Omental fat pad (tissue), 4 donors: ENCODE measurements around the gene CYP51A1. TPM values are rescaled to one million over a fixed set of nuclear protein-coding genes. Genes with fewer than 3 reads are reported as not detected.
"Not testable (repeated sequence)": the region's sequence is repeated elsewhere in the genome, so short reads cannot be mapped to it uniquely, and the experiment has no call there.

Experiments used
- ATAC-seq: fragments of 150-250 bp; one replicate; pipeline ENCODE4 v1.9.1; 2016; ENCODE audit warnings: mild to moderate bottlenecking, moderate library complexity; ENCODE audit not compliant: low FRiP score
- DNase-seq: peaks from one replicate; pipeline ENCODE4 v3.0.0-alpha.2; 2019; ENCODE audit warnings: low spot score
- total RNA-seq, 4 donors: library from RNA; depleted of rRNA; stranded (reverse); fragments of >200 nt; gene quantifications; one replicate each; pipeline ENCODE4 v1.1.0, GENCODE V29; 2016
- TF ChIP-seq, protein P1 (sequence below), 3 donors: fragments of 450-650 bp; IDR thresholded peaks; one replicate each; pipeline ENCODE4 v1.5.1; 2016 to 2017; ENCODE audit warnings: antibody characterized with exemption in 3 of 3, mild to moderate bottlenecking in 3 of 3, moderate library complexity in 2 of 3

The CYP51A1 gene
- total RNA-seq, 4 donors from 2014 or later = 22.2 to 79.6 (median 32.1) TPM

DNA sequence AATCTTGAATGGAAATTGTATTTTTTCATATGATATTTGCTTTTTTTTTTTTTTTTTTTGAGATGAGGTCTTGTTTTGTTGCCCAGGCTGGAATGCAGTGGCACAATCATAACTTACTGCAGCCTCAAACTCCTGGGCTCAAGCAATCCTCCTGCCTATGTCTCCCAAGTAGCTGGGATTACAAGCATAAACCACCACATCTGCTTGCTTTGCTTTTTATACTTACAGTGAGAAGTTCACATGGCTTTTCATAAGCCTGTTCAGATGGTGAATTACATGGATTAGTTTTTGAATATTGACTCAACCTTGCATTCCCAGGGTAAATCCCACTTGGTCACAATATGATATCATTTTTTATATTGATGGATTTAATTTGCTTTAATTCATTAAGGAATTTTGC lies 22.7 kb upstream of the CYP51A1 start:
- ATAC-seq (no peak), DNase-seq (no peak)
- TF ChIP-seq, protein P1, sequence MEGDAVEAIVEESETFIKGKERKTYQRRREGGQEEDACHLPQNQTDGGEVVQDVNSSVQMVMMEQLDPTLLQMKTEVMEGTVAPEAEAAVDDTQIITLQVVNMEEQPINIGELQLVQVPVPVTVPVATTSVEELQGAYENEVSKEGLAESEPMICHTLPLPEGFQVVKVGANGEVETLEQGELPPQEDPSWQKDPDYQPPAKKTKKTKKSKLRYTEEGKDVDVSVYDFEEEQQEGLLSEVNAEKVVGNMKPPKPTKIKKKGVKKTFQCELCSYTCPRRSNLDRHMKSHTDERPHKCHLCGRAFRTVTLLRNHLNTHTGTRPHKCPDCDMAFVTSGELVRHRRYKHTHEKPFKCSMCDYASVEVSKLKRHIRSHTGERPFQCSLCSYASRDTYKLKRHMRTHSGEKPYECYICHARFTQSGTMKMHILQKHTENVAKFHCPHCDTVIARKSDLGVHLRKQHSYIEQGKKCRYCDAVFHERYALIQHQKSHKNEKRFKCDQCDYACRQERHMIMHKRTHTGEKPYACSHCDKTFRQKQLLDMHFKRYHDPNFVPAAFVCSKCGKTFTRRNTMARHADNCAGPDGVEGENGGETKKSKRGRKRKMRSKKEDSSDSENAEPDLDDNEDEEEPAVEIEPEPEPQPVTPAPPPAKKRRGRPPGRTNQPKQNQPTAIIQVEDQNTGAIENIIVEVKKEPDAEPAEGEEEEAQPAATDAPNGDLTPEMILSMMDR (IDR thresholded peaks at IDR 0.05) = no peak

DNA sequence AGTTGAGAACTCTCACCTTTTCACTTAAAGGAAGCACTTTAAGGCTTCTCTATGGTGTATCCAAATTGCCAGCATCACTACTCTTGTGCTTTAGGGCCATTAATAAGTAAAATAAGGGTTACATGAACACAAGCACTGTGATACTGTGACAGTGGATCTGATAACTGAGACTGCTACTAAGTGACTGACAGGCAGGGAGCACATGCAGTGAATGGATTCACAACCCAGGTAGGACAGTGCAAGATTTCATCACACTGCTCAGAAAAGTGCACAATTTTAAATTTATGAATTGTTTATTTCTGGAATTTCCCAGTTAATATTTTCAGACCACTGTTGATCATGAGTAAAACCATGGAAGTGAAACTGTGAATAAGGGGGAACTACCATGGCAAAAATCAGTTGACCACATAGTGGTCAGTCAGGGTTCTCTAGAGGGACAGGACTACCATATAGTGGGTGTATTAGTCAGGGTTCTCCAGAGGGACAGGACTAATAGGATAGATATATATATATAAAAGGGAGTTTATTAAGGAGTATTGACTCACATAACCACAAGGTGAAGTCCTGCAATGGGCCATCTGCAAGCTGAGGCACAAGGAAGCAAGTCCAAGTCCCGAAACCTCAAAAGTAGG lies 20.9 kb upstream of the CYP51A1 start:
- TF ChIP-seq, protein P1 (IDR thresholded peaks at IDR 0.05) = no peak
- ATAC-seq (no peak), DNase-seq (no peak)

DNA sequence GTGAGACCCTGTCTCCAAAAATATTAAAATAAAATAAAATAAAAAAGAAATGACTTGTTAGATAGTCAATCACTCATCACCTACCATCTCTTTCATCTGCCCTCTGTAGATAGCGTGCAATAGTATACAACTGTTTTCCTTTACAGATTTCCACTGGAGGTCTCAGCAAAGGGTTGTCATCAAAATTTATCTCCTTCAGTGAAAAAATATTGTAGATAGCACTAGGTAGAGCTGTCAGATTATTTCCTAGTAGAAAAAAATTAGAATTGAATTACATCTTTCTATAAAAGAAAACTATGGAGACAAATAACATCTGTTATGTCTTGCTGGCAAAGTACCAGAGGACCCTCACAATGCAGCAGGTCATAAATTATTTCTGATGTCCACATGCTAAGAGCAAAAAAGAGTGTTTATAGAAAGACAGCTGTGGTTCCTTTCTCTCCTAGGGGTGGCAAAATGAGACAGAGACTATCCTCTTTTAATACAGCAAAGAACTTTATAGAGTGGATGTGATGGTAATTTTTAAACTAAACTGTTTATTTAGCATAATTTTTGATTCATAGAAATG lies 16.3 kb upstream of the CYP51A1 start:
- ATAC-seq = no peak
- TF ChIP-seq, protein P1 (IDR thresholded peaks at IDR 0.05) = no peak
- DNase-seq = no peak

DNA sequence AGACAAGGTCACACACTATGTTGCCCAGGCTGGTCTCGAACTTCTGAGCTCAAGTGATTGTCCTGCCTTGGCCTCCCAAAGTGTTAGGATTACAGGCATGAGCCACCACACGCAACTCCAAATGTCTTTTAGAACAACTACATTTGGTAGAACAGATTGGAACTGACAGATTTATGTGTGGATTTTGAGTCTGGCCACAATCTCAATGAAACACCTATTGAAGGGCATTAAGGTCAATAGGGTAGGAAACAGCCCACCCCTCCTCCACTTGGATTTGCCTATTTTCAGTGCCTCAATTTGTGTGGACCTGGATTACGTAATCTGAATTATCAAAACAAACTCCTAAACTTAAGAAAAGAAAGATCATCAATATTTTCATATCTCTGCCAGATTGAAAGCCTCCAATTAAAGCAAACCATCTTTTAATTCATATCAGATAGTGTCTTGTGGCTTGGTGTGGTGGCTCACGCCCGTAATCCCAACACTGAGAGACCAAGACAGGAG lies 15.5 kb upstream of the CYP51A1 start:
- ATAC-seq = no peak
- TF ChIP-seq, protein P1 (IDR thresholded peaks at IDR 0.05) = no peak
- no peak for DNase-seq

DNA sequence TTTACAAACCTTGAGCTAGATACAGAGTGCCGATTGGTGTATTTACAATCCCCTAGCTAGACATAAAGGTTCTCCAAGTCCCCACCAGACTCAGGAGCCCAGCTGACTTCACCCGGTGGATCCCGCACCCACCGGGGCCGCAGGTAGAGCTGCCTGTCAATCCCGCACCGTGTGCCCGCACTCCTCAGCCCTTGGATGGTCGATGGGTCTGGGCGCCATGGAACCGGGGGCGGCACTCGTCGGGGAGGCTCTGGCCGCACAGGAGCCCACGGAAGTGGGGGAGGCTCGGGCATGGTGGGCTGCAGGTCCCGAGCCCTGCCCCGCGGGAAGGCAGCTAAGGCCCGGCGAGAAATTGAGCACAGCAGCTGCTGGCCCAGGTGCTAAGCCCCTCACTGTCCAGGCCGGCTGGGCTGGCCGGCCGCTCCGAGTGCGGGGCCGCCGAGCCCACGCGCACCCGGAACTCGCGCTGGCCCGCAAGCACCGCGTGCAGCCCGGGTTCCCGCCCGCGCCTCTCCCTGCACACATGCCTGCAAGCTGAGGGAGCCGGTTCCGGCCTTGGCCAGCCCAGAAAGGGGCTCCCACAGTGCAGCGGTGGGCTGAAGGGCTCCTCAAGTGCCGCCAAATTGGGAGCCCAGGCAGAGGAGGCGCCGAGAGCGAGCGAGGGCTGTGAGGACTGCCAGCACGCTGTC lies 9.1 kb upstream of the CYP51A1 start:
- DNase-seq, ATAC-seq: not testable (repeated sequence)

DNA sequence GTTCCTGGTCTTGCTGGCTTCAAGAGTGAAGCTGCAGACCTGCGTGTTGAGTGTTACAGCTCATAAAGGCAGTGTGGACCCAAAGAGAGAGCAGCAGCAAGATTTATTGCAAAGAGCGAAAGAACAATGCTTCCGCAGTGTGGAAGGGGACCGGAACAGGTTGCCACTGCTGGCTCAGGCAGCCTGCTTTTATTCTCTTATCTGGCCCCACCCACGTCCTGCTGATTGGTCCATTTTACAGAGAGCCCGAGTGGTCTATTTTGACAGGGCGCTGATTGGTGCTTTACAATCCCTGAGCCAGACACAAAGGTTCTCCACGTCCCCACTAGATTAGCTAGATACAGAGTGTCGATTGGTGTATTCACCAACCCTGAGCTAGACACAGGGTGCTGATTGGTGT lies 8.5 kb upstream of the CYP51A1 start:
- not testable (repeated sequence) for DNase-seq, ATAC-seq

DNA sequence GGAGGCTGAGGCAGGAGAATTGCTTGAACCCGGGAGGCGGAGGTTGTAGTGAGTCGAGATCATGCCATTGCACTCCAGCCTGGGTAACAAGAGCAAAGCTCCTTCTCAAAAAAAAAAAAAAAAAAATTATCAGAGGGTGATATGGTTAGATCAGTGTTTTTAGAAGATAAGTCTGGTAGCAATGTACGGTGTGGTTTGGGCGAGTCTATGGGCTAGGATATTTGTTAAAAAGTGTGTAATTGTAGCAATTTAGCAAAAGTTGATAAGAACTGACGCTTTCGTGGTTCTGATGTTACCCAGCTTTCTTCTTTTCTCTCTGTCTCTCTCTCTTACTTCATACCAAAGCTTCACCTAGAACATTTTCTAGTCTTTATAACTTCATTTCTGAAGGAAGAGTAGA lies 6.9 kb upstream of the CYP51A1 start:
- DNase-seq (no peak), ATAC-seq (no peak)
- TF ChIP-seq, protein P1 (IDR thresholded peaks at IDR 0.05) = no peak

DNA sequence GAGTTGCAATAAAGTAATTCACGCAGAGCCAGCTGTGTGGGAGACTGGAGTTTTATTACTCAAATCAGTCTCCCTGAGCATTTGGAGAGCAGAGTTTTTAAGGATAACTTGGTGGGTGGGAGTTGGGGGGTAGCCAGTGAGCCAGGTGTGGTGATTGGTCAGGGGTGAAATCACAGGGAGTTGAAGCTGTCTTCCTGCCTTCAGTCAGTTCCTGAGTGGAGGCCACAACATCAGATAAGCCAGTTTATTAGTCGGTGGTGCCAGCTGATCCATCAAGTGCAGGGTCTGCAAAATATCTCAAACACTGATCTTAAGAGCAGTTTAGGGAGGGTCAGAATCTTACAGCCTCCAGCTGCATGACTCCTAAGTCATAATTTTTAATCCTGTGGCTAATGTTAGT lies 3.3 kb upstream of the CYP51A1 start:
- DNase-seq (no peak), ATAC-seq (no peak)

More for the DNA sequence above, 3.3 kb upstream of the CYP51A1 start:
- TF ChIP-seq, protein P1 (IDR thresholded peaks at IDR 0.05) = no peak
